Omental fat pad (tissue), 4 donors: ENCODE results near the gene DNASE1. TPM values are rescaled to one million over a fixed set of nuclear protein-coding genes. Genes with fewer than 3 reads are reported as not detected.
"Not testable (repeated sequence)": the region's sequence is repeated elsewhere in the genome, so short reads cannot be mapped to it uniquely, and the experiment has no call there.

ENCODE experiments used
- ATAC-seq: fragments of 150-250 bp; one replicate; pipeline ENCODE4 v1.9.1; 2016; ENCODE audit warnings: mild to moderate bottlenecking, moderate library complexity; ENCODE audit not compliant: low FRiP score
- DNase-seq: peaks from one replicate; pipeline ENCODE4 v3.0.0-alpha.2; 2019; ENCODE audit warnings: low spot score
- total RNA-seq, 4 donors: library from RNA; depleted of rRNA; stranded (reverse); fragments of >200 nt; gene quantifications; one replicate each; pipeline ENCODE4 v1.1.0, GENCODE V29; 2016
- TF ChIP-seq, protein P1 (sequence below), 3 donors: fragments of 450-650 bp; IDR thresholded peaks; one replicate each; pipeline ENCODE4 v1.5.1; 2016 to 2017; ENCODE audit warnings: antibody characterized with exemption in 3 of 3, mild to moderate bottlenecking in 3 of 3, moderate library complexity in 2 of 3

DNASE1 gene
- total RNA-seq, 4 donors from 2014 or later = 4.6 to 14.8 (median 12.3) TPM

DNA sequence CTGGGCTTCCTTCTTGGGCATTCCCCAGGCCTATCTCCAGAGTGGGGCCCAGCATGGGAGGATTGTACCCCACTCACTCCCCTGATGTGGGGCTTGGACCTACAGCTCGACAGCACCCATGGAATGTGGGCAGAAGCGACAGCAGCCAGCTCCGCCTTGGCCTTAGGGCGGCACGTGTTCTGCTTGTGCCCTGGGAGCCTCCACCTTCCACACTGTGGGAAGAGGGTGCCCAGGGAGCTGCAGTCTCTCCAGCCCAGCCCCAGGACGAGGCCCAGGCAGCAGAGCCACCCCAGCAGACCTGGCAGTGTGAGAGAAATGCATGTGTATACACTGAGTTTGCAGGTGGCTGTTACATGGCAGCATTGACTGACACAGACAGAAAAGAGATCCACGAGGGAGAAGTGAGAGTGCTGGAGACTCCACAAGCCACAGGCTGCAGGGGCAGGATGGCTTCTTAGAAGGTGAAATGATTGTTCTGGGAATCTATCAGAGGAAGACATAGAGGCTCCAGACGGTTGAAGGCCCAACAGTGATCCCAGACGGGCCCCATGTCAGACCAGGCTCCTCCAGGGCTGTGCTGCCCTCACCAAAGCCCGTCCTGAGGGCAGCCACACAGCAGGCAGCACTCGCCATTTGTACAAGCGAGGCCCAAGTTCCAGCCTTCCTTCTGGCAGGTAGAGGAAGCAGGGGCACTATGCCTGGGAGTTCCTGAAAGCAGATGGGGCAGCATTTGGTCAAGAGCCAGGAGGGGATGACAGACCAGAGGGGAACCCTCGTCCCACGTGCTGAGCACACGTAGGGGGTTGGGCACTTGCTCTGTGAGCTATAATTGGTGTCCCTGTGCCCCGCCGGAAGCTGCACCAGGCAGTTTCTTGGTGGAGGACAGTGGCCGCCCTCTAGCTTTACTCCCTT, 2.8 kb upstream of the DNASE1 start:
- ATAC-seq (no peak), DNase-seq (no peak)
- TF ChIP-seq, protein P1, sequence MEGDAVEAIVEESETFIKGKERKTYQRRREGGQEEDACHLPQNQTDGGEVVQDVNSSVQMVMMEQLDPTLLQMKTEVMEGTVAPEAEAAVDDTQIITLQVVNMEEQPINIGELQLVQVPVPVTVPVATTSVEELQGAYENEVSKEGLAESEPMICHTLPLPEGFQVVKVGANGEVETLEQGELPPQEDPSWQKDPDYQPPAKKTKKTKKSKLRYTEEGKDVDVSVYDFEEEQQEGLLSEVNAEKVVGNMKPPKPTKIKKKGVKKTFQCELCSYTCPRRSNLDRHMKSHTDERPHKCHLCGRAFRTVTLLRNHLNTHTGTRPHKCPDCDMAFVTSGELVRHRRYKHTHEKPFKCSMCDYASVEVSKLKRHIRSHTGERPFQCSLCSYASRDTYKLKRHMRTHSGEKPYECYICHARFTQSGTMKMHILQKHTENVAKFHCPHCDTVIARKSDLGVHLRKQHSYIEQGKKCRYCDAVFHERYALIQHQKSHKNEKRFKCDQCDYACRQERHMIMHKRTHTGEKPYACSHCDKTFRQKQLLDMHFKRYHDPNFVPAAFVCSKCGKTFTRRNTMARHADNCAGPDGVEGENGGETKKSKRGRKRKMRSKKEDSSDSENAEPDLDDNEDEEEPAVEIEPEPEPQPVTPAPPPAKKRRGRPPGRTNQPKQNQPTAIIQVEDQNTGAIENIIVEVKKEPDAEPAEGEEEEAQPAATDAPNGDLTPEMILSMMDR (IDR thresholded peaks at IDR 0.05) = no peak

DNA sequence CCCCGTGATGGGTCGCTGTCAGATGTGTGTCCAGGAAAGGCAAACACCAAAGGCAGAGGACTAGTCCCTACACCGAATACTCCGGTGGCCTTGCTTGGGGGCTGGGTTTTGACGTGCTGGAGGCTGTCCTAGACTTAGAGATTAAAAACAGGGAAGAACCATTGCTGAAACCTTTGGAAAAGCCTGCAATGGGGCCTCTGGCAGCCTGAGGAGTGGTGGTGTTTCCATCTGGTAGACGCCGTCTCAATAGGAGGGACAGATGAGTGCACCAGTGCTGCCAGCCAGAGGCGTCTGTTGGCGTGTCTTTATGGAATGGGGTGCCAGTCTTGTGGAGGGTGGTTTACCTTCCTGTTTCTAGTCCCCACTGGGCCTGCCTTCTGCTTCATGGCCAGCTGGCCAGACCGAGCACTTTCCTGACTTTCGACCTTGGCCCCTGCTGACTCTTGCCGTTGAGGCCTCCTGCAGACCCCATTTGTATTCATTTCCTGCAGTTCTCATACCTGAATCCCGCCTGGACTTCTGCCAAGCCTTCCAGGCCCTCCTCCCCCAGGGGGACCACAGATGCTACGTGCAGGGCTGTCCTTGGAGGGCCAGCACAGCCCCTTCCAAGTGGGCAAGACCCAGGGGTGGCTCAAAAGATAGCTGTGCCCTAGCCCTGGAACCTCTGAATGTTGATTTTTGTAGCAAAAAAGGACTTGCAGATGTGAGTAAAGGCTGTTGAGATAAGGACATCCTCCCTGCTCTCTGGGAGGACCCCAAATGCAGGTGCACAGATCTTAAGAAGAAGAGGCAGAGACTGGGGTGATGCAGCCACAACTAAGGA, 1.9 kb upstream of the DNASE1 start:
- ATAC-seq = no peak
- TF ChIP-seq, protein P1 (IDR thresholded peaks at IDR 0.05) = no peak
- peak; percentile 7 for DNase-seq

DNA sequence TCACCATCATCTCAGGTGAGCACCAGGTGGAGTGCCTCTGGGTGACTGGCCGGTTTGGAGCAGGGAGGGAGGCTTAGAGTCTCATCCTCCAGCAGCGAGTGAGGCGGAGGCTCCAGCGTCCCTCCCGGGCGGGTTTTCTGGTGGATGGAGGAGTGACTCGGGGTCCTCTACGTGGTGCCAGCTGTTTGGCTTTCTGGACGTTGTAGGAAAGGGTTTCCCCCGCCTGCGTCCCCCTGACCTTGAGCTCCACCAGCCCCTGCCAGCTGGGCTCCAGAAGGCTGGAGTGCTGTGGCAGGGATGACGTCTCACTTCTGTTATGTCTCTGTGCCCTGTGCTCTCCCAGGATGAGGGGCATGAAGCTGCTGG, 522 bp downstream of the DNASE1 start:
- ATAC-seq (no peak), DNase-seq (no peak)
- TF ChIP-seq, protein P1 (IDR thresholded peaks at IDR 0.05) = no peak

DNA sequence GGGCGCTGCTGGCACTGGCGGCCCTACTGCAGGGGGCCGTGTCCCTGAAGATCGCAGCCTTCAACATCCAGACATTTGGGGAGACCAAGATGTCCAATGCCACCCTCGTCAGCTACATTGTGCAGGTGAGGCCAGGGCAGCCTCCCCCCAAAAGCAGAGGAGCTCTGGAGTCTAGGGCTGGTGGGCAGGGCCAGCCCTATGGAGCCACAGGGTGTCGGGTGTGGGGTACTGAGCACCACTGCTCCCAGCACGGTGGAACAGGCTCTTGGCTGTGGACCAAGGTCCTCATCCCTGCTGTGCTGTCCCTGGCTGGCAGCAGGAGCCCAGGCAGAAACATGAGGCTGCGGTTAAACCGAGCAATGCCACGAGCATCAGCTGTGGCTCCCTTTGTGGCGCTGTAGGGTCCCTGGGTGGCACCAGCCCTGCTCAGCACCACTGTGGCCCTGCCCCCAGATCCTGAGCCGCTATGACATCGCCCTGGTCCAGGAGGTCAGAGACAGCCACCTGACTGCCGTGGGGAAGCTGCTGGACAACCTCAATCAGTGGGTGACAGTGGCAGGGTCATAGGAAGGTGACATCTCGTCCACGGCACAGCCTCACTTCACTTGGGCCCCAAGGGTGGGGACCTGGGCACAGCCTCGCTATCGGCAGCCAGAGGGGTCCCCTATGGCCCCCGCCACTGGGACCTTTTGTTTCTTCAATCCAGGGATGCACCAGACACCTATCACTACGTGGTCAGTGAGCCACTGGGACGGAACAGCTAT, 1.1 kb downstream of the DNASE1 start:
- TF ChIP-seq, protein P1 (IDR thresholded peaks at IDR 0.05) = no peak
- ATAC-seq (no peak), DNase-seq (no peak)

DNA sequence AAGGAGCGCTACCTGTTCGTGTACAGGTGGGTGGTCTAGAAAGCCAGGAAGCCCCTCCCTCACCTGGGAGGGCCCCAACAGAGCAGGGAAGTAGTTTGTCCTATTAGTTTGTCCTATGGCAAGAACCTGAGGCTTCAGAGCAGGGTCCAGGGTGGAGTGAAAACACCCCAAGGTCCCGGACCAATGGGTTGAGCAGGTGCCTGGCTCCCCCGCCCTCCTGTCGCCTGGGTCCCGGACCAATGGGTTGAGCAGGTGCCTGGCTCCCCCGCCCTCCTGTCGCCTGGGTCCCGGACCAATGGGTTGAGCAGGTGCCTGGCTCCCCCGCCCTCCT, 1.6 kb downstream of the DNASE1 start:
- not testable (repeated sequence) for DNase-seq, ATAC-seq

DNA sequence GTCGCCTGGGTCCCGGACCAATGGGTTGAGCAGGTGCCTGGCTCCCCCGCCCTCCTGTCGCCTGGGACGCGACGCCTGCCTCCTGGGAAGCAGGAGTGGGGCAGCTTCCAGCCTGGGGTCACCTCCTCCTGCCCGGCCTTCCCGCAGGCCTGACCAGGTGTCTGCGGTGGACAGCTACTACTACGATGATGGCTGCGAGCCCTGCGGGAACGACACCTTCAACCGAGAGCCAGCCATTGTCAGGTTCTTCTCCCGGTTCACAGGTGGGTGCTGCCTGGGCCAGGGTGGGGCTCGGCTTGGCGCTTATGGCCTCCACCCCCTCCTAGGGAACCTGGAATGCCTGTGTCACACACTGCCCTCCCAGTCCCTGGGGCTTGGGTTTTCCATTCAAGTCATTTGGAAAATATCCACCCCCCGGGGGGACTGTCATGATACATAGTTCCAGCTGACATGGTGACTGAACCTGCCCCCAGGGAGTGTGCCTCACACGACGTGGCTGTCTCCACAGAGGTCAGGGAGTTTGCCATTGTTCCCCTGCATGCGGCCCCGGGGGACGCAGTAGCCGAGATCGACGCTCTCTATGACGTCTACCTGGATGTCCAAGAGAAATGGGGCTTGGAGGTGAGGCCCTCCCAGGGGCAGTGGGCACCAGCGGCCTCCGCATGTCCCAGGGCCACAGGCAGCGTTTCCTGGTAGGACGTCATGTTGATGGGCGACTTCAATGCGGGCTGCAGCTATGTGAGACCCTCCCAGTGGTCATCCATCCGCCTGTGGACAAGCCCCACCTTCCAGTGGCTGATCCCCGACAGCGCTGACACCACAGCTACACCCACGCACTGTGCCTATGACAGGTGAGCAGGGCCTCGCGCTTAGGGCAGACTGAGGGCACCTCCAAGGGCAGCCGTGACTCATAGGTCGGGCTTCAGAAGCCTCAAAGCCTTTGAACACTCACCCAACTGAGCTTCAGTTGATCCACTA, 2.3 kb downstream of the DNASE1 start:
- ATAC-seq (no peak), DNase-seq (no peak)

More for the DNA sequence above, 2.3 kb downstream of the DNASE1 start:
- TF ChIP-seq, protein P1 (IDR thresholded peaks at IDR 0.05) = no peak
